OCI-LY7 (cell line): ENCODE measurements around the gene TMEM239.

Experiments used
- EZH2phosphoT487 ChIP-seq: fragments of 200-600 bp; sonication (generic); IDR thresholded peaks from 2 replicates; pipeline ENCODE4 v1.6.1; 2018; ENCODE audit warnings: low read depth, borderline replicate concordance, mild to moderate bottlenecking, mixed run types, antibody characterized with exemption, low read length, moderate library complexity, mixed read lengths
- TF ChIP-seq, protein P1 (sequence below): fragments of 200-600 bp; sonication (generic); conservative IDR thresholded peaks from 2 replicates; pipeline ENCODE4 v1.5.1; 2014; ENCODE audit warnings: mild to moderate bottlenecking, antibody characterized with exemption, low read length, moderate library complexity, mixed read lengths

- TF ChIP-seq, protein P1, sequence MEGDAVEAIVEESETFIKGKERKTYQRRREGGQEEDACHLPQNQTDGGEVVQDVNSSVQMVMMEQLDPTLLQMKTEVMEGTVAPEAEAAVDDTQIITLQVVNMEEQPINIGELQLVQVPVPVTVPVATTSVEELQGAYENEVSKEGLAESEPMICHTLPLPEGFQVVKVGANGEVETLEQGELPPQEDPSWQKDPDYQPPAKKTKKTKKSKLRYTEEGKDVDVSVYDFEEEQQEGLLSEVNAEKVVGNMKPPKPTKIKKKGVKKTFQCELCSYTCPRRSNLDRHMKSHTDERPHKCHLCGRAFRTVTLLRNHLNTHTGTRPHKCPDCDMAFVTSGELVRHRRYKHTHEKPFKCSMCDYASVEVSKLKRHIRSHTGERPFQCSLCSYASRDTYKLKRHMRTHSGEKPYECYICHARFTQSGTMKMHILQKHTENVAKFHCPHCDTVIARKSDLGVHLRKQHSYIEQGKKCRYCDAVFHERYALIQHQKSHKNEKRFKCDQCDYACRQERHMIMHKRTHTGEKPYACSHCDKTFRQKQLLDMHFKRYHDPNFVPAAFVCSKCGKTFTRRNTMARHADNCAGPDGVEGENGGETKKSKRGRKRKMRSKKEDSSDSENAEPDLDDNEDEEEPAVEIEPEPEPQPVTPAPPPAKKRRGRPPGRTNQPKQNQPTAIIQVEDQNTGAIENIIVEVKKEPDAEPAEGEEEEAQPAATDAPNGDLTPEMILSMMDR = no peak
- no peak for TF ChIP-seq EZH2phosphoT487
Observed at GRCh38 chr20:2799688-2800520, 16.3 kb upstream of the TMEM239 start.
